OCI-LY7 (cell line): ENCODE results near the gene MNT.

ENCODE experiments used
- EZH2phosphoT487 ChIP-seq: fragments of 200-600 bp; sonication (generic); IDR thresholded peaks from 2 replicates; pipeline ENCODE4 v1.6.1; 2018; ENCODE audit warnings: low read depth, borderline replicate concordance, mild to moderate bottlenecking, mixed run types, antibody characterized with exemption, low read length, moderate library complexity, mixed read lengths
- TF ChIP-seq, protein P1 (sequence below): fragments of 200-600 bp; sonication (generic); conservative IDR thresholded peaks from 2 replicates; pipeline ENCODE4 v1.5.1; 2014; ENCODE audit warnings: mild to moderate bottlenecking, antibody characterized with exemption, low read length, moderate library complexity, mixed read lengths

DNA sequence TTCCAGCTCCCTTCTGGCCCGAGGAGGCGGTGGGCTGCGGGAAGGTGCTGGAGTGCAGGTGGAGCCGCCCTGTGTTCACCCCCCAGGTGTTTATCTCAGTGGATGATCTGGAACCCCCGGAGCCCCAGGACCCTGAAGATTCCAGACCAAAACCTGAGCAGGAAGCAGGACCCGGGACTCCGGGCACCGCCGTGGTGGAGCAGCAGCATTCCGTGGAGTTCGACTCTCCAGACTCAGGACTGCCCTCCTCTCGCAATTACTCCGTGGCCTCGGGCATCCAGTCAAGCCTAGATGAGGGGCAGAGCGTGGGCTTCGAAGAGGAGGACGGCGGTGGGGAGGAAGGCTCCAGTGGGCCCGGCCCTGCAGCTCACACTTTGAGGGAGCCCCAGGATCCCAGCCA is 25.5 kb downstream of the MNT start:
- TF ChIP-seq, protein P1, sequence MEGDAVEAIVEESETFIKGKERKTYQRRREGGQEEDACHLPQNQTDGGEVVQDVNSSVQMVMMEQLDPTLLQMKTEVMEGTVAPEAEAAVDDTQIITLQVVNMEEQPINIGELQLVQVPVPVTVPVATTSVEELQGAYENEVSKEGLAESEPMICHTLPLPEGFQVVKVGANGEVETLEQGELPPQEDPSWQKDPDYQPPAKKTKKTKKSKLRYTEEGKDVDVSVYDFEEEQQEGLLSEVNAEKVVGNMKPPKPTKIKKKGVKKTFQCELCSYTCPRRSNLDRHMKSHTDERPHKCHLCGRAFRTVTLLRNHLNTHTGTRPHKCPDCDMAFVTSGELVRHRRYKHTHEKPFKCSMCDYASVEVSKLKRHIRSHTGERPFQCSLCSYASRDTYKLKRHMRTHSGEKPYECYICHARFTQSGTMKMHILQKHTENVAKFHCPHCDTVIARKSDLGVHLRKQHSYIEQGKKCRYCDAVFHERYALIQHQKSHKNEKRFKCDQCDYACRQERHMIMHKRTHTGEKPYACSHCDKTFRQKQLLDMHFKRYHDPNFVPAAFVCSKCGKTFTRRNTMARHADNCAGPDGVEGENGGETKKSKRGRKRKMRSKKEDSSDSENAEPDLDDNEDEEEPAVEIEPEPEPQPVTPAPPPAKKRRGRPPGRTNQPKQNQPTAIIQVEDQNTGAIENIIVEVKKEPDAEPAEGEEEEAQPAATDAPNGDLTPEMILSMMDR: no peak
- TF ChIP-seq EZH2phosphoT487: no peak
